Measurements from ENCODE around the gene SMURF1. TPM values are rescaled to one million over a fixed set of nuclear protein-coding genes. Genes with fewer than 3 reads are reported as not detected.

SMURF1 gene
- total RNA-seq, 1 donor from 2014 or later = 34.4 TPM

DNA sequence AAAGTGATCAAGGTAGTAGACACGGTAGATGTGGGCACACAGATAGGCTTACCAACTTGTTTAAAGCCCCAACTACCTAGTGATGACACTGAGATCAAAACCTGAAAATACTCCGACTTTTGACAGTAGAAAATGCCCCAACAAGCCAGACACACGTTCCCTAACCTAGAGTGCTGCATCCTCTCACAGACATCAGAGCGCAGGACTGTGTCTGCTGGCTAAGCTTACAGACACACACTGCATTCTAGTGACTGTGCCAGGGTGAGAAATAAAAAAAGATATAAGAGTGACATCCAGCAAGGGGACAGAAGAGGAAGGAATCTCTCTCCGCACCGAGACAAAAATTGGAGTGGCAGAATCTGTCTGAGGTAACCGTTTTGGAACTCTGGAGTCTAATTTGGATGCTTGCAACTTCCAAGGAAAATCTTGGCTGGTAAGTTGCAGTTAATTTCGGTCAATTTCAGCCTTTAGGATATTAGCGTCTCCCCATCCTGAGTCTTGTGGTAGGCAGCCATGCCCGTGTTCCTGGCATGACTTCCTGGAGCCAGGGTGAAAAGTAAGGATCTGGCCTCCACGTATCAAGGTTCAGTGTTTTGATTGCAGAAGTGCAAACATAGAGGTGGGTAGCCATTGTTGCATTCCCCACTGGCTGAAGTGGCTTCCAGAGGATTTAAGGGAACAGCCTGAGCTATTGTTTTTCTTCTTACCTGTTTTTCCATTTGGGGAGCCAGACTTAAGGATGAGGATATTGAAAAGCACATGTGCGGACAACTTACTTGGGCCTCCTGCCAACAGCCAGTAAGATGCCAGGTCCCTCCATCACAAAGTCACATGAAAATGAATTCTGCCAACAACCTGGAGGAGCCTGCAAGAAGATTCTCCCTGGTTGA lies 124.1 kb downstream of the SMURF1 start:
- no peak overlapping the region for H3K27ac Mint-ChIP-seq

DNA sequence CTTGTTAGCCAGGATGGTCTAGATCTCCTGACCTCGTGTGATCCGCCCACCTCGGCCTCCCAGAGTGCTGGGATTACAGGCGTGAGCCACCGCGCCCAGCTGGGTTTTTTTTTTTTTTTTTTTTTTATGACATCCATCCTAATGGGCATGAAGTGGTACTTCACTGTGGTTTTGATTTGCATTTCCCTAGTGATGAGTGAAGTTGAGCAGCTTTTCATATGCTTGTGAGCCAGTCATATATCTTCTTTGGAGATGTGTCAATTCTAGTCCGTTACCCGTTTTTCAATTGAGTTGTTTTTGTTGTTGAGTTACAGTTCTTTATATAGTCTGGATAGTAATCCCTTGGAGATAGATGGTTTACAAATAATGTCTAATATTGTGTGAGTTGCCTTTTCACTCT lies 127.7 kb downstream of the SMURF1 start:
- Mint-ChIP-seq H3K4me1 (no peaks in the 10 kb centered on the region), H3K27me3 (ENCODE audit: low read depth) (no peaks in the 10 kb centered on the region), H3K4me3 (no peak overlapping the region), H3K27ac (no peak overlapping the region), H3K36me3 (peaks cover 61% of the 10 kb centered on the region), H3K9me3 (peaks cover 12% of the 10 kb centered on the region)
- DNase-seq (ENCODE audit: low spot score in 2 of 2, unreplicated experiment in 2 of 2) = no peak
- TF ChIP-seq, protein P1, sequence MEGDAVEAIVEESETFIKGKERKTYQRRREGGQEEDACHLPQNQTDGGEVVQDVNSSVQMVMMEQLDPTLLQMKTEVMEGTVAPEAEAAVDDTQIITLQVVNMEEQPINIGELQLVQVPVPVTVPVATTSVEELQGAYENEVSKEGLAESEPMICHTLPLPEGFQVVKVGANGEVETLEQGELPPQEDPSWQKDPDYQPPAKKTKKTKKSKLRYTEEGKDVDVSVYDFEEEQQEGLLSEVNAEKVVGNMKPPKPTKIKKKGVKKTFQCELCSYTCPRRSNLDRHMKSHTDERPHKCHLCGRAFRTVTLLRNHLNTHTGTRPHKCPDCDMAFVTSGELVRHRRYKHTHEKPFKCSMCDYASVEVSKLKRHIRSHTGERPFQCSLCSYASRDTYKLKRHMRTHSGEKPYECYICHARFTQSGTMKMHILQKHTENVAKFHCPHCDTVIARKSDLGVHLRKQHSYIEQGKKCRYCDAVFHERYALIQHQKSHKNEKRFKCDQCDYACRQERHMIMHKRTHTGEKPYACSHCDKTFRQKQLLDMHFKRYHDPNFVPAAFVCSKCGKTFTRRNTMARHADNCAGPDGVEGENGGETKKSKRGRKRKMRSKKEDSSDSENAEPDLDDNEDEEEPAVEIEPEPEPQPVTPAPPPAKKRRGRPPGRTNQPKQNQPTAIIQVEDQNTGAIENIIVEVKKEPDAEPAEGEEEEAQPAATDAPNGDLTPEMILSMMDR (IDR thresholded peaks at IDR 0.05; ENCODE audit: unreplicated experiment) = no peak

More for the DNA sequence above, 124.1 kb downstream of the SMURF1 start:
- no peaks in the 10 kb centered on the region for H3K27me3 Mint-ChIP-seq (ENCODE audit: low read depth)
- peaks cover 8% of the 10 kb centered on the region for H3K4me1 Mint-ChIP-seq
- peaks cover 16% of the 10 kb centered on the region for H3K9me3 Mint-ChIP-seq
- no peak for DNase-seq (ENCODE audit: low spot score in 2 of 2, unreplicated experiment in 2 of 2)
- TF ChIP-seq, protein P1 (IDR thresholded peaks at IDR 0.05; ENCODE audit: unreplicated experiment) = no peak
- no peak overlapping the region for H3K4me3 Mint-ChIP-seq
- peaks cover 59% of the 10 kb centered on the region for H3K36me3 Mint-ChIP-seq

DNA sequence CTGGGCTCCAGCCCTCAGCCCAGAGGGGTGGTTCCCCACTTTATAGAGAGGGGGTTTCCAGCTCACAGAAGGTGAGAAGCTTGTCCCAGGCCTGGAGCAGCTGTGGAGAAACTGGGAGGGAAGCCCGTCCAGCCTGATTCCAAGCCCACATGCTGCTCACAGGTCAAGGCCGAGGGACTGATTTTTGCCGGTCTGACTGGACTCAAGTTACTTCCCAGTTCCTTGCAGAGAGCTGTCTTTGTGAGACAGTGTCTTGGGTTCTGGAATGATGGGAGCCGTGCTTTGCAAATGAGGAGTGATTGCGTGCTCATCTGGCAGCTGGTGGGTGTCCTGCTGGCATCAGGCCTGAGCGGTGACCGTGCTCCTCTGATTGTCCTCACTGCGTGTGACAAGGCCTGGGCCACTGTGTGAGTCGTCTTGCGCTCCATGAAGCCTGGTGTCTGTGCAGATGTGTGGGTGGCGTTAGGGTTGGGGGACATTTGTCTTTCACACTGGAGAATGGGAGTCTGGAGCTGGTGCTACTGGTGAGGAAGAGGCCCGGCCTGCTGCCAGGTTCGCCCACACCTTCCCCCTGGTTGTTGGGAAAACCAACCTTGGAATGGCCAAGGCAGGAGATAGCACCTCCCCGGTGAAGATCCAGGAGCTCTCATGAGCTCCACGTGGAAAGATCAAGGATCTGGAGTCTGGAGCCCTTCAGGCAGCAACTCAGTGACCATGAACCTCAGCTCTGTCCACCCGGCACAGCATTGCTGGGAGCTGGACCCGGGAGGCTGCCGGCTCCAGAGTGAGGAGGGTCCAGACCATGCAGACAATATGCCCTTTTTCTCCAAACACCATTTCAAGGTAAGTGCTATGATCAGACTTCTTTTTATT lies 129.6 kb downstream of the SMURF1 start:
- peaks cover 12% of the 10 kb centered on the region for H3K9me3 Mint-ChIP-seq
- no peak overlapping the region for H3K27ac Mint-ChIP-seq
- H3K4me1 Mint-ChIP-seq = no peaks in the 10 kb centered on the region
- TF ChIP-seq, protein P1 (IDR thresholded peaks at IDR 0.05; ENCODE audit: unreplicated experiment) = no peak
- no peaks in the 10 kb centered on the region for H3K27me3 Mint-ChIP-seq (ENCODE audit: low read depth)
- H3K36me3 Mint-ChIP-seq = peaks cover 61% of the 10 kb centered on the region
- no peak overlapping the region for H3K4me3 Mint-ChIP-seq
- no peak for DNase-seq (ENCODE audit: low spot score in 2 of 2, unreplicated experiment in 2 of 2)

DNA sequence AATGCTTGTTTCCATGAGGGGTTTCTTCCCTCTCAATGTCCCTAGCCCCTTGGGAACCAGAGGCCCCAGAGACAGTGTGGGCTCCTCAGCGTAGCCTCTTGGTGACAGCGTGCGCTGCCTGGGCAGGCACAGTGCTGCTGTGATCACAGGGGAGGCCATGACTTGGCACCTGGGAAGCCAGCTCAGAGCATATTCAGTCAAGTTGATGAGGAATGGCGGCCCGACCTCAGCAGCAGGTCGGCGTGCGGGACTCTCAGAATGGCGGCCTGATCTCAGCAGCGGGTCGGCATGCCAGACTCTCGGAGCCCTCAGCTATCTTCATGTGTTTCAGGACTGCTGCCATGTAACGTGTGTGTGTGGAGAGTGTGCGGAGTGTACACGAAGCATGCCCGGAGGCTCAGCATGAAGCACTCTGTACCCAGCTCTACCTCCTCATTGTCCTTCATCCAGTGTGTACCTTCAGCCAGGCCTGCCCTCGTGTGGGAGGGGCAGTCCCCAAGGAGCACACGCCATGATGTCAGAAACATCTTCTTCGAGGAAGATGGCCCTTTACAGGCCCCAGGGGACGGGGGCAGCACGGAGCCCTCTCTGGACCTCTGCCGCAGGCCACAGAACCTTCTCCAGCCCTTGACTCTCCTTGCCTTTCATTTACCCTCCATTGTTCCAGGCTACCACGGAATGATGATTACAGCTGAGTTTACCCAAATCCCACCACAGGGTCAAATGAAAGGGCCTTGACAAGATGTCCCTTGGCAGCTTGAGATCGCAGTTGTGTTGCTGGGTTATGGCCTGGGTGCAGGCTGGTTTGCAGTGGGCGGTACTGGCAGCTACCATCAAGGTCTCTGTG lies 130.4 kb downstream of the SMURF1 start:
- H3K36me3 Mint-ChIP-seq = peaks cover 62% of the 10 kb centered on the region
- DNase-seq (ENCODE audit: low spot score in 2 of 2, unreplicated experiment in 2 of 2) = no peak
- no peaks in the 10 kb centered on the region for H3K27me3 Mint-ChIP-seq (ENCODE audit: low read depth)
- H3K27ac Mint-ChIP-seq = no peak overlapping the region
- TF ChIP-seq, protein P1 (IDR thresholded peaks at IDR 0.05; ENCODE audit: unreplicated experiment) = no peak
- no peaks in the 10 kb centered on the region for H3K4me1 Mint-ChIP-seq
- no peak overlapping the region for H3K4me3 Mint-ChIP-seq
- H3K9me3 Mint-ChIP-seq = peaks cover 12% of the 10 kb centered on the region

DNA sequence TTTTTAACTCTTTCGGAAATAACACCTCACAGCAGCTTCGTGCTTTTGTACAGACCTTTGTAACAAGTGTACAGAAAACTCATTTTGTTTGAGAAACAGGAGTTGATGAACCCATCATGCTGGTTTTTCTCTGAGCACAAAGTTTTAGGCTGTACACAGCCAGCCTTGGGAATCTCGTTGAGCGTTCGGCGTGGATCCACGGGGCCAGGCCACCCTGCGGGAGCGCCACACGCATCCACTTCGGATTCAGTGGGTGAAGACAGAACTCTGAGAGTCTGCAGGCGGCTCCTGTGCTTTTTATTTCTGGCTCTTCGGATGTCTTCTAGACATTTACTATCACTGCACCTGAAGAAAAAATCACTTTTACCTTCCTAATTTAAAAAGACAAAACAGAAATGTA lies 131.2 kb downstream of the SMURF1 start:
- TF ChIP-seq, protein P1 (IDR thresholded peaks at IDR 0.05; ENCODE audit: unreplicated experiment) = no peak
- no peak overlapping the region for H3K27ac Mint-ChIP-seq
- no peak overlapping the region for H3K4me3 Mint-ChIP-seq
- H3K36me3 Mint-ChIP-seq = peaks cover 62% of the 10 kb centered on the region
- no peaks in the 10 kb centered on the region for H3K27me3 Mint-ChIP-seq (ENCODE audit: low read depth)
- no peaks in the 10 kb centered on the region for H3K4me1 Mint-ChIP-seq
- H3K9me3 Mint-ChIP-seq = peaks cover 12% of the 10 kb centered on the region
- no peak for DNase-seq (ENCODE audit: low spot score in 2 of 2, unreplicated experiment in 2 of 2)
